Stimulated activated CD4-positive, alpha-beta T cell treated with anti-CD3 and anti-CD28 coated beads, Interleukin-4, amount 100 ng/mL, for 1 hour (primary cell): ENCODE measurements around the gene HHATL.

Experiments used
- DNase-seq: peaks from one replicate; pipeline ENCODE4 v3.0.0-alpha.2; 2020

The HHATL gene

GRCh38 chr3:42662037-42662812 lies 40.4 kb downstream of the HHATL start:
- DNase-seq = no peak

- no peak for DNase-seq
These were observed 41.0 kb downstream of the HHATL start for GRCh38 chr3:42661593-42662022.

GRCh38 chr3:42660898-42661297 lies 41.7 kb downstream of the HHATL start:
- no peak for DNase-seq

GRCh38 chr3:42660131-42660715 lies 42.4 kb downstream of the HHATL start:
- DNase-seq = no peak

- no peak for DNase-seq
These were observed 43.0 kb downstream of the HHATL start for GRCh38 chr3:42659451-42660130.

- no peak for DNase-seq
These were observed 43.7 kb downstream of the HHATL start for GRCh38 chr3:42658771-42659390.

GRCh38 chr3:42658091-42658770 lies 44.4 kb downstream of the HHATL start:
- no peak for DNase-seq

- DNase-seq = no peak
These were observed 44.9 kb downstream of the HHATL start for GRCh38 chr3:42657675-42658074.

- no peak for DNase-seq
These were observed 45.7 kb downstream of the HHATL start for GRCh38 chr3:42656680-42657610.

- no peak for DNase-seq
These were observed 46.5 kb downstream of the HHATL start for GRCh38 chr3:42655980-42656679.

- no peak for DNase-seq
These were observed 47.2 kb downstream of the HHATL start for GRCh38 chr3:42655331-42655888.

- DNase-seq = no peak
These were observed 48.0 kb downstream of the HHATL start for GRCh38 chr3:42654331-42655201.

- DNase-seq = no peak
These were observed 48.9 kb downstream of the HHATL start, which contains the start of gene ZBTB47 for GRCh38 chr3:42653560-42654330. Gene ZBTB47 (plus strand): TSS chr3:42653697. CDS start chr3:42658356, 4,659 bp downstream.

- DNase-seq = no peak
These were observed 49.4 kb downstream of the HHATL start for GRCh38 chr3:42653303-42653559.

GRCh38 chr3:42652611-42653302 lies 49.8 kb downstream of the HHATL start:
- DNase-seq = no peak

GRCh38 chr3:42652251-42652610 lies 50.4 kb downstream of the HHATL start:
- no peak for DNase-seq

- DNase-seq = no peak
These were observed 51.1 kb downstream of the HHATL start for GRCh38 chr3:42651248-42652091.

GRCh38 chr3:42649783-42650182 lies 52.8 kb downstream of the HHATL start:
- no peak for DNase-seq
